HG03558 (cell line): ENCODE data around the gene TMEM132D.

Experiments
- ATAC-seq: cut with Tn5 transposase; IDR thresholded peaks from one replicate; pipeline ENCODE4 v1.9.1; 2021; ENCODE audit warnings: moderate number of reproducible peaks; ENCODE audit not compliant: unreplicated experiment; ENCODE audit errors: extremely low read depth

TMEM132D gene

GRCh38 chr12:129750421-129750820 lies 153.4 kb downstream of the TMEM132D start:
- no peak for ATAC-seq

- ATAC-seq, result no peak
Observed at GRCh38 chr12:129746318-129746717, 157.5 kb downstream of the TMEM132D start.

GRCh38 chr12:129729170-129729569 lies 174.7 kb downstream of the TMEM132D start:
- ATAC-seq, result no peak

GRCh38 chr12:129727100-129727499 lies 176.7 kb downstream of the TMEM132D start:
- ATAC-seq, result no peak

- no peak for ATAC-seq
Observed at GRCh38 chr12:129723260-129723659, 180.6 kb downstream of the TMEM132D start.

- no peak for ATAC-seq
Observed at GRCh38 chr12:129720618-129721017, 183.2 kb downstream of the TMEM132D start.

GRCh38 chr12:129719416-129719815 lies 184.4 kb downstream of the TMEM132D start:
- no peak for ATAC-seq

- ATAC-seq, result no peak
Observed at GRCh38 chr12:129717438-129717837, 186.4 kb downstream of the TMEM132D start.

GRCh38 chr12:129716825-129717224 lies 187.0 kb downstream of the TMEM132D start:
- ATAC-seq, result no peak

GRCh38 chr12:129706716-129707115 lies 197.1 kb downstream of the TMEM132D start:
- ATAC-seq, result no peak

- no peak for ATAC-seq
Observed at GRCh38 chr12:129704232-129704830, 199.5 kb downstream of the TMEM132D start.

GRCh38 chr12:129701631-129702101 lies 202.2 kb downstream of the TMEM132D start:
- ATAC-seq, result no peak

GRCh38 chr12:129700036-129700435 lies 203.8 kb downstream of the TMEM132D start:
- ATAC-seq, result no peak

GRCh38 chr12:129696926-129697325 lies 206.9 kb downstream of the TMEM132D start:
- no peak for ATAC-seq

GRCh38 chr12:129696405-129696804 lies 207.4 kb downstream of the TMEM132D start:
- ATAC-seq, result no peak

- no peak for ATAC-seq
Observed at GRCh38 chr12:129693731-129694130, 210.1 kb downstream of the TMEM132D start.

GRCh38 chr12:129687731-129688130 lies 216.1 kb downstream of the TMEM132D start:
- no peak for ATAC-seq

GRCh38 chr12:129681830-129682229 lies 222.0 kb downstream of the TMEM132D start:
- no peak for ATAC-seq

- ATAC-seq, result no peak
Observed at GRCh38 chr12:129681151-129681550, 222.7 kb downstream of the TMEM132D start.

- no peak for ATAC-seq
Observed at GRCh38 chr12:129676411-129676810, 227.4 kb downstream of the TMEM132D start.

GRCh38 chr12:129675947-129676346 lies 227.9 kb downstream of the TMEM132D start:
- ATAC-seq, result no peak

- ATAC-seq, result no peak
Observed at GRCh38 chr12:129675496-129675895, 228.3 kb downstream of the TMEM132D start.
